Upper lobe of right lung (tissue), 1 donor: ENCODE data around the gene ZNF500. TPM values are rescaled to one million over a fixed set of nuclear protein-coding genes. Genes with fewer than 3 reads are reported as not detected.

Experiments used
- ATAC-seq: fragments of 200-7000 bp; cut with Tn5 transposase; one replicate; pipeline ENCODE4 v1.9.1; 2020; ENCODE audit warnings: mild to moderate bottlenecking, moderate library complexity
- DNase-seq: peaks from one replicate; pipeline ENCODE4 v3.0.0-alpha.2; 2020
- H3K27ac ChIP-seq: fragments of 200-600 bp; one replicate; pipeline ENCODE4 v1.8.0; 2022
- H3K27me3 ChIP-seq: fragments of 200-600 bp; one replicate; pipeline ENCODE4 v1.8.0; 2022; ENCODE audit warnings: mild to moderate bottlenecking
- H3K36me3 ChIP-seq: fragments of 200-600 bp; one replicate; pipeline ENCODE4 v1.8.0; 2022
- H3K4me1 ChIP-seq: fragments of 200-600 bp; one replicate; pipeline ENCODE4 v1.8.0; 2022
- H3K4me3 ChIP-seq: fragments of 200-600 bp; one replicate; pipeline ENCODE4 v1.8.0; 2022; ENCODE audit warnings: mild to moderate bottlenecking
- H3K9me3 ChIP-seq: fragments of 200-600 bp; one replicate; pipeline ENCODE4 v1.8.0; 2022
- intact Hi-C: fragments of 100-400 bp; cut with DNase I; formaldehyde crosslinking; loops from one replicate; pipeline ENCODE4 v1.11.0; 2022
- long read RNA-seq: library from polyadenylated mRNA; unstranded; transcript quantifications from one replicate; pipeline ENCODE4 v2.0.0, GENCODE V29; 2021
- total RNA-seq: library from RNA; stranded (reverse); fragmentation: NEBNext Ultra II Directional; extraction: Animal tissue kit (Norgen Biotek cat#: 25700); gene quantifications from one replicate; pipeline ENCODE4 v1.2.1, GENCODE V29; 2021
- TF ChIP-seq, protein P1 (sequence below): fragments of 200-600 bp; IDR thresholded peaks from one replicate; pipeline ENCODE4 v1.8.0; 2022; ENCODE audit warnings: antibody characterized with exemption
- donor health status: DM: no; HTN: yes; CAD: no; lungs with severe emphysema.

Gene ZNF500
- 15.7 TPM for total RNA-seq
- long read RNA-seq, full-length matches to known transcripts: 5 of 13 reads
- long read RNA-seq, partial matches to known transcripts: 4 of 13 reads
- long read RNA-seq, other reads (novel, unspliced or antisense): 4 of 13 reads

DNA sequence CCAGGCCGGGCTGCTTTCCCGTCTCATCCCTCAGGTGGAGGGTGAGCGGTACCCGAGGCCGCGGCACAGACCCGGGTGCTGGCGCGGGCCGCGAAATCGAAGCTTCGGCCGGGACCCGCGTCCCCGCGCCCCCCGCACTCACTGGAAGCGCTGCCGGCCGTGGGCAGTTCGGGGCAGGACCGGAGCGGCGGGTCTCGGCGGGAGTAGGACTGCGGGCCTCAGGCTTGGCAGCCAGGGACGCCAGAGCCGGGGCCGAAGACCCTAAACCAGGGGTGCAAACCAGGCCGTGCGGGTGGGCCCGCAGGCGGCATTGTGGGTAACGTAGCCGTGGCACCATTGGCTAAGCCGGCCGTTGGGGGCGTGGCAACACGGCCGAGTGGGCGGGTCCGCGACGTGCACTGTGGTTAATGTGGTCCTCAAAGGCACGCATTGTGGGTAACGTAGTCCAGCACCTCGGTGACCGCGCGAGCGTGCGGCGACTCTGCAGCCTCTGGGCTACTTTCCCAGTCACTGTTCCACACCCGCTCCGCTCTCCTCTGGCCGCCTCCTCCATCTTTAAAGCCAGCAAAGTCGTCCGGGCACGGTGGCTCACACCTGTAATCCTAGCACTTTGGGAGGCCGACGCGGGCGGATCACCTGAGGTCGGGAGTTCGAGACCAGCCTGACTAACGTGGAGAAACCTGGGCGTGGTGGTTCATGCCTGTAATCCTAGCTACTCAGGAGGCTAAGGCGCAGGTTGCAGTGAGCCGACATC, at the start of gene ZNF500:
Gene ZNF500, minus strand, starts transcription at position 288 of the 754 bp plus-strand sequence. CDS start 1,184 bp downstream, outside the sequence.
- Histone ChIP-seq H3K4me1 (peaks cover 28% of the 10 kb centered on the region), H3K36me3 (peaks cover 18% of the 10 kb centered on the region), H3K9me3 (no peaks in the 10 kb centered on the region), H3K4me3 (peak within 1 kb of the TSS; percentile 81), H3K27me3 (no peaks in the 10 kb centered on the region), H3K27ac (peak within 1 kb of the TSS; percentile 84)
- peak; percentile 99 for DNase-seq
- ATAC-seq: peak; percentile 96
- TF ChIP-seq, protein P1, sequence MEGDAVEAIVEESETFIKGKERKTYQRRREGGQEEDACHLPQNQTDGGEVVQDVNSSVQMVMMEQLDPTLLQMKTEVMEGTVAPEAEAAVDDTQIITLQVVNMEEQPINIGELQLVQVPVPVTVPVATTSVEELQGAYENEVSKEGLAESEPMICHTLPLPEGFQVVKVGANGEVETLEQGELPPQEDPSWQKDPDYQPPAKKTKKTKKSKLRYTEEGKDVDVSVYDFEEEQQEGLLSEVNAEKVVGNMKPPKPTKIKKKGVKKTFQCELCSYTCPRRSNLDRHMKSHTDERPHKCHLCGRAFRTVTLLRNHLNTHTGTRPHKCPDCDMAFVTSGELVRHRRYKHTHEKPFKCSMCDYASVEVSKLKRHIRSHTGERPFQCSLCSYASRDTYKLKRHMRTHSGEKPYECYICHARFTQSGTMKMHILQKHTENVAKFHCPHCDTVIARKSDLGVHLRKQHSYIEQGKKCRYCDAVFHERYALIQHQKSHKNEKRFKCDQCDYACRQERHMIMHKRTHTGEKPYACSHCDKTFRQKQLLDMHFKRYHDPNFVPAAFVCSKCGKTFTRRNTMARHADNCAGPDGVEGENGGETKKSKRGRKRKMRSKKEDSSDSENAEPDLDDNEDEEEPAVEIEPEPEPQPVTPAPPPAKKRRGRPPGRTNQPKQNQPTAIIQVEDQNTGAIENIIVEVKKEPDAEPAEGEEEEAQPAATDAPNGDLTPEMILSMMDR: no peak
- intact Hi-C loops: no loop called here

- intact Hi-C loops: no loop called here
- Histone ChIP-seq H3K27me3 (no peaks in the 10 kb centered on the region), H3K27ac (no peak overlapping the region)
Measured at GRCh38 chr16:4814542-4815173, 47.7 kb upstream of the ZNF500 start.

GRCh38 chr16:4814046-4814445, 47.1 kb upstream of the ZNF500 start:
- no peak for DNase-seq
- H3K4me3 ChIP-seq: no peak overlapping the region
- TF ChIP-seq, protein P1: no peak
- no peak overlapping the region for H3K27ac ChIP-seq
- intact Hi-C loops: no loop called here
- no peaks in the 10 kb centered on the region for H3K9me3 ChIP-seq
- H3K4me1 ChIP-seq: no peaks in the 10 kb centered on the region
- no peak for ATAC-seq
- H3K27me3 ChIP-seq: no peaks in the 10 kb centered on the region
- H3K36me3 ChIP-seq: peaks cover 87% of the 10 kb centered on the region

More at GRCh38 chr16:4814542-4815173, 47.7 kb upstream of the ZNF500 start:
- H3K4me1 ChIP-seq: no peaks in the 10 kb centered on the region
- DNase-seq: no peak
- TF ChIP-seq, protein P1: no peak
- ATAC-seq: no peak
- peaks cover 87% of the 10 kb centered on the region for H3K36me3 ChIP-seq
- no peak overlapping the region for H3K4me3 ChIP-seq
- H3K9me3 ChIP-seq: no peaks in the 10 kb centered on the region

GRCh38 chr16:4813251-4814003, 46.5 kb upstream of the ZNF500 start:
- H3K4me3 ChIP-seq: no peak overlapping the region
- intact Hi-C loops: no loop called here
- ATAC-seq: no peak
- peaks cover 93% of the 10 kb centered on the region for H3K36me3 ChIP-seq
- no peaks in the 10 kb centered on the region for H3K9me3 ChIP-seq
- no peak overlapping the region for H3K27ac ChIP-seq
- TF ChIP-seq, protein P1: no peak
- no peak for DNase-seq
- no peaks in the 10 kb centered on the region for H3K4me1 ChIP-seq
- H3K27me3 ChIP-seq: no peaks in the 10 kb centered on the region

- ATAC-seq (peak; percentile 20), DNase-seq (no peak)
- Histone ChIP-seq H3K9me3 (no peaks in the 10 kb centered on the region), H3K4me1 (no peaks in the 10 kb centered on the region), H3K27ac (no peak overlapping the region), H3K36me3 (peaks cover 97% of the 10 kb centered on the region), H3K4me3 (no peak overlapping the region), H3K27me3 (no peaks in the 10 kb centered on the region)
- intact Hi-C loops: no loop called here
- TF ChIP-seq, protein P1: no peak
Measured at GRCh38 chr16:4811773-4812172, 44.8 kb upstream of the ZNF500 start.
